Endothelial cell of umbilical vein (primary cell): ENCODE data around the gene SLC5A12. TPM values are rescaled to one million over a fixed set of nuclear protein-coding genes. Genes with fewer than 3 reads are reported as not detected.

ENCODE experiments used
- BruUV-seq: library from RNA; stranded (reverse); fragments of 400-500 nt; replicated peaks from 2 replicates; lab custom pipeline; 2021; lab: Mats Ljungman, UMichigan
- CTCF ChIA-PET: fragments of 300-600, 350-600 bp; sonication (Branson Sonifier 250); formaldehyde crosslinking; loops from one replicate; lab custom pipeline; 2021; ENCODE audit warnings: antibody characterized with exemption, inconsistent platforms; lab: Charles Lee
- POLR2A ChIA-PET: fragments of 300-600, 350-600 bp; sonication (Branson Sonifier 250); formaldehyde crosslinking; loops from one replicate; lab custom pipeline; 2021; ENCODE audit warnings: antibody characterized with exemption, inconsistent platforms; lab: Charles Lee
- DNase-seq: peaks from one replicate; pipeline ENCODE4 v3.0.0-alpha.2; 2011; ENCODE audit warnings: low read depth, low spot score
- FAIRE-seq: peaks from 2 replicates; lab custom pipeline; 2011; peaks lifted over from hg19 to GRCh38; lab: Jason Lieb, UNC
- H2AFZ ChIP-seq: 2 replicates; pipeline ENCODE4 v1.6.0; 2012; ENCODE audit warnings: low read depth, low read length, control low read depth, inconsistent platforms
- H3K27ac ChIP-seq: 2 replicates; pipeline ENCODE4 v1.5.1; 2011; ENCODE audit warnings: low read depth, mild to moderate bottlenecking, control low read depth, low read length, moderate library complexity; ENCODE audit not compliant: insufficient read depth
- H3K27me3 ChIP-seq, 2 experiments: 2 replicates each; pipeline versions ENCODE4 v1.6.0 to v1.6.1; 2011; ENCODE audit warnings: low read length in 2 of 2, mixed read lengths in 1 of 2; ENCODE audit not compliant: control insufficient read depth in 2 of 2, insufficient read depth in 2 of 2
- H3K36me3 ChIP-seq, 2 experiments: 2 replicates in 1 of 2; 3 replicates in 1 of 2; pipeline ENCODE4 v1.5.1; 2011; ENCODE audit warnings: low read length in 2 of 2, mild to moderate bottlenecking in 1 of 2, moderate library complexity in 1 of 2; ENCODE audit not compliant: control insufficient read depth in 2 of 2, insufficient read depth in 2 of 2; ENCODE audit errors: extremely low read depth in 1 of 2
- H3K4me1 ChIP-seq: 3 replicates; pipeline ENCODE4 v1.5.1; 2011; ENCODE audit warnings: mild to moderate bottlenecking, low read length; ENCODE audit not compliant: control insufficient read depth, insufficient read depth; ENCODE audit errors: extremely low read depth
- H3K4me2 ChIP-seq: 2 replicates; pipeline ENCODE4 v1.6.1; 2011; ENCODE audit warnings: low read length, control low read depth, mixed read lengths; ENCODE audit not compliant: insufficient read depth
- H3K4me3 ChIP-seq, 3 experiments: fragments of 200-600 bp in 1 of 3; sonication (generic), shearing (Covaris generic) in 1 of 3; replicated peaks in 1 of 3; 2 replicates each; pipeline ENCODE4 v1.5.1; 2011 to 2016; ENCODE audit warnings: control low read depth in 3 of 3, low read length in 3 of 3, mild to moderate bottlenecking in 2 of 3, inconsistent platforms in 1 of 3, low read depth in 1 of 3, moderate library complexity in 1 of 3; ENCODE audit not compliant: insufficient read depth in 1 of 3
- H3K79me2 ChIP-seq: 2 replicates; pipeline ENCODE4 v1.6.0; 2012; ENCODE audit warnings: low read length, inconsistent platforms; ENCODE audit not compliant: control insufficient read depth, insufficient read depth
- H3K9ac ChIP-seq: replicated peaks from 2 replicates; pipeline ENCODE3; 2011; ENCODE audit warnings: low read length, control low read depth; ENCODE audit not compliant: insufficient read depth; ENCODE audit errors: extremely low read depth
- H3K9me1 ChIP-seq: replicated peaks from 3 replicates; pipeline ENCODE4 v1.6.0; 2011; ENCODE audit warnings: mild to moderate bottlenecking, low read length; ENCODE audit not compliant: control insufficient read depth, insufficient read depth; ENCODE audit errors: extremely low read depth
- H3K9me3 ChIP-seq: replicated peaks from 2 replicates; pipeline ENCODE4 v1.5.1; 2012; ENCODE audit warnings: low read length, inconsistent platforms; ENCODE audit not compliant: control insufficient read depth, insufficient read depth
- H4K20me1 ChIP-seq: replicated peaks from 2 replicates; pipeline ENCODE3; 2011; ENCODE audit warnings: mild to moderate bottlenecking, low read length; ENCODE audit not compliant: control insufficient read depth, insufficient read depth; ENCODE audit errors: extremely low read depth
- EZH2 ChIP-seq: IDR thresholded peaks from 2 replicates; pipeline ENCODE4 v1.6.1; 2012; ENCODE audit warnings: borderline replicate concordance, low read depth, mild to moderate bottlenecking, moderate library complexity, low read length, inconsistent platforms; ENCODE audit not compliant: severe bottlenecking
- FOS ChIP-seq: IDR thresholded peaks from 2 replicates; pipeline ENCODE4 v1.6.1; 2011; ENCODE audit warnings: mild to moderate bottlenecking, low read length, moderate library complexity, borderline replicate concordance; ENCODE audit not compliant: insufficient read depth
- GATA2 ChIP-seq: IDR thresholded peaks from 2 replicates; pipeline ENCODE4 v1.7.0; 2011; ENCODE audit warnings: low read depth, mild to moderate bottlenecking, moderate library complexity, mixed read lengths, low read length; ENCODE audit not compliant: insufficient read length, insufficient read depth
- JUN ChIP-seq: IDR thresholded peaks from 2 replicates; pipeline ENCODE4 v1.6.1; 2011; ENCODE audit warnings: borderline replicate concordance, low read depth; ENCODE audit not compliant: insufficient read length, insufficient read depth
- MYC ChIP-seq: IDR thresholded peaks from one replicate; pipeline ENCODE4 v1.6.1; 2011; ENCODE audit warnings: mild to moderate bottlenecking, low read depth, low read length
- POLR2A ChIP-seq: IDR thresholded peaks from 2 replicates; pipeline ENCODE4 v1.6.1; 2012; ENCODE audit warnings: low read depth, mild to moderate bottlenecking, control low read depth, low read length
- POLR2AphosphoS5 ChIP-seq: IDR thresholded peaks from 2 replicates; pipeline ENCODE4 v1.6.1; 2012; ENCODE audit warnings: low read depth, mild to moderate bottlenecking, control low read depth, low read length, moderate library complexity; ENCODE audit not compliant: insufficient read depth
- dilution Hi-C: fragments of 300-500 bp; cut with MboI; formaldehyde crosslinking; loops from one replicate; pipeline ENCODE4 v1.15.0; 2019; ENCODE audit warnings: low sequenced_read_pairs; ENCODE audit not compliant: extremely low pct_ligation_motif_present
- intact Hi-C: fragments of 100-400 bp; cut with micrococcal nuclease; formaldehyde crosslinking; loops from one replicate; pipeline ENCODE4 v1.10.0; 2022
- polyA plus RNA-seq, 4 experiments: library from polyadenylated mRNA; depleted of rRNA in 3 of 4; stranded (reverse) in 3 of 4; unstranded in 1 of 4; fragments of >200 nt; gene quantifications; 2 replicates each; pipeline versions ENCODE4 v1.2.1 to v1.2.3, GENCODE V29; 2011 to 2012; ENCODE audit warnings: missing spikeins in 1 of 4
- total RNA-seq: library from RNA; stranded (reverse); gene quantifications from 2 replicates; pipeline ENCODE4 v1.2.3, GENCODE V29; 2021
- TF ChIP-seq, protein P1 (sequence below): IDR thresholded peaks from 2 replicates; pipeline ENCODE4 v1.6.1; 2011; ENCODE audit not compliant: insufficient read depth, insufficient read length
- TF ChIP-seq, protein P2 (sequence below), 2 donors: IDR thresholded peaks; 1 replicate in 1 of 2; 2 replicates in 1 of 2; pipeline ENCODE4 v1.5.1; 2011; ENCODE audit warnings: low read length in 2 of 2, mild to moderate bottlenecking in 2 of 2, moderate library complexity in 2 of 2, control low read depth in 1 of 2, inconsistent platforms in 1 of 2, low read depth in 1 of 2; ENCODE audit not compliant: insufficient read depth in 1 of 2; ENCODE audit errors: extremely low read depth in 1 of 2

Gene SLC5A12
- total and polyA plus RNA-seq, 2 donors (not counting 3 experiments of a cell fraction or from before 2014, with no cell fraction given): not detected

- Histone ChIP-seq H3K4me2 (no peak overlapping the region), H3K27ac (no peak overlapping the region), H3K9me1 (no peaks in the 10 kb centered on the region), H3K36me3 (no peaks in the 10 kb centered on the region), H3K79me2 (no peaks in the 10 kb centered on the region), H3K27me3 (no peaks in the 10 kb centered on the region), H3K4me3 (no peak overlapping the region), H4K20me1 (no peaks in the 10 kb centered on the region), H3K9ac (no peak overlapping the region), H2AFZ (no peak overlapping the region), H3K9me3 (no peaks in the 10 kb centered on the region), H3K4me1 (no peaks in the 10 kb centered on the region)
- CTCF ChIA-PET: no interaction called here
- no TSS peak for BruUV-seq
- POLR2A ChIA-PET: no interaction called here
- DNase-seq (no peak), FAIRE-seq (no peak)
- intact Hi-C loops (no loop called here), dilution Hi-C loops (no loop called here)
- no peak for TF ChIP-seq FOS
- TF ChIP-seq, protein P1, sequence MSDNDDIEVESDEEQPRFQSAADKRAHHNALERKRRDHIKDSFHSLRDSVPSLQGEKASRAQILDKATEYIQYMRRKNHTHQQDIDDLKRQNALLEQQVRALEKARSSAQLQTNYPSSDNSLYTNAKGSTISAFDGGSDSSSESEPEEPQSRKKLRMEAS: no peak
- no peak for TF ChIP-seq EZH2
- TF ChIP-seq GATA2: no peak
- no peak for TF ChIP-seq POLR2AphosphoS5
- TF ChIP-seq JUN: no peak
- TF ChIP-seq, protein P2, sequence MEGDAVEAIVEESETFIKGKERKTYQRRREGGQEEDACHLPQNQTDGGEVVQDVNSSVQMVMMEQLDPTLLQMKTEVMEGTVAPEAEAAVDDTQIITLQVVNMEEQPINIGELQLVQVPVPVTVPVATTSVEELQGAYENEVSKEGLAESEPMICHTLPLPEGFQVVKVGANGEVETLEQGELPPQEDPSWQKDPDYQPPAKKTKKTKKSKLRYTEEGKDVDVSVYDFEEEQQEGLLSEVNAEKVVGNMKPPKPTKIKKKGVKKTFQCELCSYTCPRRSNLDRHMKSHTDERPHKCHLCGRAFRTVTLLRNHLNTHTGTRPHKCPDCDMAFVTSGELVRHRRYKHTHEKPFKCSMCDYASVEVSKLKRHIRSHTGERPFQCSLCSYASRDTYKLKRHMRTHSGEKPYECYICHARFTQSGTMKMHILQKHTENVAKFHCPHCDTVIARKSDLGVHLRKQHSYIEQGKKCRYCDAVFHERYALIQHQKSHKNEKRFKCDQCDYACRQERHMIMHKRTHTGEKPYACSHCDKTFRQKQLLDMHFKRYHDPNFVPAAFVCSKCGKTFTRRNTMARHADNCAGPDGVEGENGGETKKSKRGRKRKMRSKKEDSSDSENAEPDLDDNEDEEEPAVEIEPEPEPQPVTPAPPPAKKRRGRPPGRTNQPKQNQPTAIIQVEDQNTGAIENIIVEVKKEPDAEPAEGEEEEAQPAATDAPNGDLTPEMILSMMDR (IDR thresholded peaks at IDR 0.05; ENCODE audit: extremely low read depth in 1 of 2, insufficient read depth in 1 of 2, low read depth in 1 of 2, low read length in 2 of 2): no peak
- no peak for TF ChIP-seq POLR2A
- no peak for TF ChIP-seq MYC
Observed at GRCh38 chr11:26618441-26618840, 103.4 kb downstream of the SLC5A12 start.

Other genes starting within 250 kb of the SLC5A12 start
- gene MUC15, start 149.8 kb downstream of the SLC5A12 start, total RNA-seq: not detected in 2 replicates
- gene MUC15, start 149.8 kb downstream of the SLC5A12 start, polyA plus RNA-seq: not detected in 2 replicates